Nephron progenitor cell (in vitro differentiated cells): ENCODE results near the gene ZNF202.

Experiments
- DNase-seq: peaks from one replicate; pipeline ENCODE4 v3.0.0; 2021
- H3K27ac Mint-ChIP-seq: 2 replicates; pipeline ENCODE4 v1.8.0; 2021; ENCODE audit warnings: mild to moderate bottlenecking, moderate library complexity, mixed read lengths
- H3K27me3 Mint-ChIP-seq: 2 replicates; pipeline ENCODE4 v1.8.0; 2021; ENCODE audit warnings: mild to moderate bottlenecking, low read depth, mixed read lengths; ENCODE audit not compliant: poor library complexity
- H3K36me3 Mint-ChIP-seq: 2 replicates; pipeline ENCODE4 v1.8.0; 2021; ENCODE audit warnings: low read depth, mixed read lengths
- H3K4me1 Mint-ChIP-seq: 2 replicates; pipeline ENCODE4 v1.8.0; 2021; ENCODE audit warnings: mixed read lengths
- H3K4me3 Mint-ChIP-seq: 2 replicates; pipeline ENCODE4 v1.8.0; 2021; ENCODE audit warnings: mild to moderate bottlenecking, moderate library complexity, mixed read lengths
- H3K9me3 Mint-ChIP-seq: 2 replicates; pipeline ENCODE4 v1.8.0; 2021; ENCODE audit warnings: mild to moderate bottlenecking, moderate library complexity, mixed read lengths
- TF ChIP-seq, protein P1 (sequence below): fragments of 200-600 bp; sonication (generic); IDR thresholded peaks from 2 replicates; pipeline ENCODE4 v1.5.0; 2021; ENCODE audit warnings: antibody characterized with exemption

Gene ZNF202

DNA sequence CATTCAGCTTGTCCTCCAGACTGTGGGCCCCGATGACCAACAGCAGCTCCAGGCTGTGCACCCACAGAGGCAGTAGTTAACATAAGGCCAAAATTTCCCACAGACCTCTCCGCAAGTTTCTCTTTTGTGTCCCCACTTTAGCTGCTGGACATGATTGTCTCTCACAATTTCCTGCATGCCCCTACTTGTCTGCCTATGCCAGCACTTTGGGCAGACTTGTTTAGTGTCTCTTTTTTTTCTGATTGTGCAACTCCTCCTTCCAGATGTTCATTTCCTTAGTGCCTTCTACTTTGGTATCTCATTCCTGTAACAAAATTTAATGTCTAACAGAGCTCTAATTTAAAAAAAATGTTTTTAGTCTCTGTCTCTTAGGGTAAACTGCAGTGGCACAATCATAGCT lies 63.2 kb downstream of the ZNF202 start:
- Mint-ChIP-seq H3K4me1 (peaks cover 3% of the 10 kb centered on the region), H3K27ac (no peak overlapping the region), H3K4me3 (no peak overlapping the region), H3K36me3 (no peaks in the 10 kb centered on the region), H3K27me3 (peaks cover 16% of the 10 kb centered on the region), H3K9me3 (no peaks in the 10 kb centered on the region)
- no peak for DNase-seq
- TF ChIP-seq, protein P1, sequence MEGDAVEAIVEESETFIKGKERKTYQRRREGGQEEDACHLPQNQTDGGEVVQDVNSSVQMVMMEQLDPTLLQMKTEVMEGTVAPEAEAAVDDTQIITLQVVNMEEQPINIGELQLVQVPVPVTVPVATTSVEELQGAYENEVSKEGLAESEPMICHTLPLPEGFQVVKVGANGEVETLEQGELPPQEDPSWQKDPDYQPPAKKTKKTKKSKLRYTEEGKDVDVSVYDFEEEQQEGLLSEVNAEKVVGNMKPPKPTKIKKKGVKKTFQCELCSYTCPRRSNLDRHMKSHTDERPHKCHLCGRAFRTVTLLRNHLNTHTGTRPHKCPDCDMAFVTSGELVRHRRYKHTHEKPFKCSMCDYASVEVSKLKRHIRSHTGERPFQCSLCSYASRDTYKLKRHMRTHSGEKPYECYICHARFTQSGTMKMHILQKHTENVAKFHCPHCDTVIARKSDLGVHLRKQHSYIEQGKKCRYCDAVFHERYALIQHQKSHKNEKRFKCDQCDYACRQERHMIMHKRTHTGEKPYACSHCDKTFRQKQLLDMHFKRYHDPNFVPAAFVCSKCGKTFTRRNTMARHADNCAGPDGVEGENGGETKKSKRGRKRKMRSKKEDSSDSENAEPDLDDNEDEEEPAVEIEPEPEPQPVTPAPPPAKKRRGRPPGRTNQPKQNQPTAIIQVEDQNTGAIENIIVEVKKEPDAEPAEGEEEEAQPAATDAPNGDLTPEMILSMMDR, result no peak

DNA sequence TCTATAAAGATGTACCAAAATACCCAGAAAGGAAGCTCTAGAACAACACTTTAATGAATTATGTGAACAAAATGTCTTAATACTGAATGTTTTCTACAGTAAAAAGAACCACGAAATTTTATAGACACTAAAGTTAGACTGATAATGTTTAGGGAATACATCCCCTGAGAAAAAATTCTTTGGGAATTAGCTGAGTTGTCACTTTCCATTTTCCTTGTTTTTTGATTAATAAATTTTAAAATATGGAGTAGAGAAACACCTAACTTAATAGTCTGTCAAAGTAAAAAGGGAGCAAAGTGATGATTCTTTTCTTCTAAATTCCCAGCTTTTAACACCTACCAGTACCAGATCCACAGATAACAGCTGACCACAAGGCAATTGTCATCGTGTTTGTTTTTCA lies 64.0 kb downstream of the ZNF202 start:
- TF ChIP-seq, protein P1, result no peak
- Mint-ChIP-seq H3K4me3 (no peak overlapping the region), H3K27ac (no peak overlapping the region), H3K9me3 (no peaks in the 10 kb centered on the region), H3K27me3 (peaks cover 16% of the 10 kb centered on the region), H3K36me3 (no peaks in the 10 kb centered on the region), H3K4me1 (no peaks in the 10 kb centered on the region)
- DNase-seq, result no peak

DNA sequence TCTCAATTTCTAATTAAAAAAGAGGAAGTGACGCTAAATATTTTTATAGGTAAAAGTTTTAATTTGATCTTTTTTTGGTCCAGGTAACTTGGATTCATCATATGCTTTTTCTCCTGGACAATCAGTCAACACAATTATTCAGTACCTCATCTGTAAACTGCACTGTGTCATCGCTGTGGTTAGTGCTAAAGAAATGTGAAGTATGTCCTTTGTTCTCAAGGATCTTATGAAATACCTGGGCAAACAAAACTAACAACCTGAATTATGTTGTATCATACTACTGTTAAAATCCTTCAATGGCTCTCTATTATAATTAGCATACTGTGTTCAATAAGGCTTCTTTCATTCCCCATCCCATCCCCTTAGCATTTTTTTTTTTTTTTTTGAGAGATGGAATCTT lies 67.2 kb downstream of the ZNF202 start:
- no peak for DNase-seq

More for the DNA sequence above, 67.2 kb downstream of the ZNF202 start:
- Mint-ChIP-seq H3K27ac (no peak overlapping the region), H3K36me3 (no peaks in the 10 kb centered on the region), H3K9me3 (no peaks in the 10 kb centered on the region), H3K27me3 (peaks cover 11% of the 10 kb centered on the region), H3K4me3 (no peak overlapping the region), H3K4me1 (no peaks in the 10 kb centered on the region)
- TF ChIP-seq, protein P1, result no peak
